Brain pericyte (primary cell): ENCODE data around the gene CCND2.

ENCODE experiments used
- DNase-seq: peaks from one replicate; pipeline ENCODE4 v3.0.0-alpha.2; 2012; ENCODE audit warnings: low read depth, low spot score

CCND2 gene

GRCh38 chr12:4256043-4256826 is 17.3 kb upstream of the CCND2 start:
- no peak for DNase-seq

GRCh38 chr12:4257442-4257841 is 16.1 kb upstream of the CCND2 start:
- DNase-seq: no peak

- DNase-seq: no peak
Observed at GRCh38 chr12:4259099-4259498, 14.5 kb upstream of the CCND2 start.

GRCh38 chr12:4261655-4262054 is 11.9 kb upstream of the CCND2 start:
- DNase-seq: no peak

GRCh38 chr12:4265280-4265679 is 8.3 kb upstream of the CCND2 start:
- no peak for DNase-seq

GRCh38 chr12:4266990-4267389 is 6.6 kb upstream of the CCND2 start:
- no peak for DNase-seq

DNA sequence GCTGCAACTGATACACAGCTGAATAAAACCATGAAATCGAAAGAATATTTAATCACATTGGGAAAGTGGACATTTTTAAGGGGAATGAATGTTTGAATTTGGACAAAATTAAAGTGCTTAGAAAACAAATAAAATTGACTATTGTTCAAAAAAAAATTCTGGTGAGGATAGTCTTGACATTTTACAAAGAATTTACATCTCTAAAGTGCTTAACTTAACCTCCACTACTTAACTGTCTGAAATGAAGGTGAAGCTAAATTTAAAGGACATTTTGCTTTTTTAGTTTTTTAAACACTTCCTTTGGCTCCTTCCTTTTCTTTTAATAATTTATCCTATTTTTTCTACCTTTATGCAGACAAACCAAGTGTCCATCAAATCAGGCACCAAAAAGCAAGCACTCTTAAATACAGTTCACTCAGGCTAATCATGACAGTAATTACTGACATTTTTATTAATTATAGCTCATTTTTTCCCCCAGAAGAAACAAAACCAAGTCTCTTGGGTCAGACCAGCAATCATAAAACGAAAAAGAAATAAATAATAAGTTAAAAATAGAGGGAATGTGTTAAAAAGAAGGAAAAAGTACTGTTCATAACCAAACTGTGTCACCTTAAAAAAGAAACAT is 5.7 kb upstream of the CCND2 start:
- no peak for DNase-seq

DNA sequence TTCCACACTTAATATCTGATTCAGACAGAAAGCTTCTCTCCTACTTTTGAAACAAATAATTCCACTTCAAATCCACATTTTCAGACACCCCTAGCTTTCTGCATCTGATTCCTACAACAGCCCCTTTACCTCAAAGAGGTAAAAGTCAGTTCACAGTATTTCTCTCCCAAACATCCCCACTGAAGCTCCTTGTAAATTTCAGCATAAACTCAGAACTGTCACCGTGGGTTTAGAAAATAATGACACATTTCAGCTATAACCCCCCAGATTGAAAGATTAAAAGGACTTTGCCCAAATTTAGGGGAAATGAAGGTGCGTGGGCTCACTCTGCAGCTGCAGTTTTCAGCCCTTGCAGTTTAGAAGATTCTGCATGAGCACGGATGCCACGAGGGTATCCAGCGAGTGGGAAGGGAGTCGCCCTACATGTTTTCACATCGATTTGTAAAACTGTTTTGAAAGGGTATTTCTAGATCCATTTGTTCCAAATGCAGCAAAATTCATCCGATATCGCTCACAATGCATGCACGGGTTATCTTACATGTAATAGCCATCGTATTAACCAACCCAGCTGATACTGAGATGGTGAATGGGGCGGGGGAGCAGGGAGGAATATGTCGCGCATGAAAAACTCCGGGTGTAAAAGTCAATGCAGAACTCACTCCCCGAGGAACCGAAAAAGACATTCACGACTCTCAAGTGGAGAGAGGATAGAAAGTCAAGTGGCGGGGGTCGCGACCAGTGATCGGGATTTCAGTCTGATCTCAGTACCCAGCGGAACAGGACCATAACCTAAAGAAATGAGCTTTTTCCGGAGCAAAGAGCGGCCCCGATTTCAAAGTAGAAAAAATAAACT is 5.0 kb upstream of the CCND2 start:
- no peak for DNase-seq

DNA sequence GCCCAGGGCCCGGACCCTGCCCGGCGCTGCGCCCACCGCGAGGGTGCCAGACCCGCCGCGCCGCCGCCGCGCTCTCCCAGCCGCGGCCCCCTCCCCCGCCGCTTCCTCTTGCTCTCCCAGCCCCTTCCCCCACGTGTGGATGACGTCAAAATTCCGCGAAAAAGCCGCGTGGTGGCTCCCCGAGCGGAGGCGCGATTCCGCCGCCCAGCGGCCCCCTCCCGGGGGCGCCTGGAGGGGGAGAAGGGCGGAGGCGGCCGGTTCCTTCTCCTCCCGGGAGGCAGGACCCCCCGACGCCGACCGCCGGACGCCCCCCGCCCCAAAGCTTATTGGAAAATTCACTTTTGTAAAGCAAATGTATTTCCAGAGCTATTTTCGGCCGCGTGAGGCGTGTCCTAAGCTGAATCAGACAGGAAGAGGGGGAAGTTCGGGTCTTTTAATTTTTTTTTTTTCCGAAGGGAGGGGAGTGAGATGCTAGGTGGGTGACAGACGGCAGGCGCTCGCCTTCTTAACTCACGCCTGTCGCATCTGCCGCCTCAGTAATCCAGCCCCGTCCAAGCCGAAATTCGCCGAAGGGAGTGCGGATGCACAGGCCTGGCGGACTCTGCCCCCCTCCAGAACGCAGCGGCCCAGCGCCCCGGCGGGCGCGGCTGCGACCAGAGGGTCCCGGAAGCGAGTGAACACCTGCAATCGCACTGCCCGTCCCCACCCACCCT is 4.1 kb upstream of the CCND2 start:
- DNase-seq: no peak

- DNase-seq: no peak
Observed at GRCh38 chr12:4270016-4270830, 3.3 kb upstream of the CCND2 start.

DNA sequence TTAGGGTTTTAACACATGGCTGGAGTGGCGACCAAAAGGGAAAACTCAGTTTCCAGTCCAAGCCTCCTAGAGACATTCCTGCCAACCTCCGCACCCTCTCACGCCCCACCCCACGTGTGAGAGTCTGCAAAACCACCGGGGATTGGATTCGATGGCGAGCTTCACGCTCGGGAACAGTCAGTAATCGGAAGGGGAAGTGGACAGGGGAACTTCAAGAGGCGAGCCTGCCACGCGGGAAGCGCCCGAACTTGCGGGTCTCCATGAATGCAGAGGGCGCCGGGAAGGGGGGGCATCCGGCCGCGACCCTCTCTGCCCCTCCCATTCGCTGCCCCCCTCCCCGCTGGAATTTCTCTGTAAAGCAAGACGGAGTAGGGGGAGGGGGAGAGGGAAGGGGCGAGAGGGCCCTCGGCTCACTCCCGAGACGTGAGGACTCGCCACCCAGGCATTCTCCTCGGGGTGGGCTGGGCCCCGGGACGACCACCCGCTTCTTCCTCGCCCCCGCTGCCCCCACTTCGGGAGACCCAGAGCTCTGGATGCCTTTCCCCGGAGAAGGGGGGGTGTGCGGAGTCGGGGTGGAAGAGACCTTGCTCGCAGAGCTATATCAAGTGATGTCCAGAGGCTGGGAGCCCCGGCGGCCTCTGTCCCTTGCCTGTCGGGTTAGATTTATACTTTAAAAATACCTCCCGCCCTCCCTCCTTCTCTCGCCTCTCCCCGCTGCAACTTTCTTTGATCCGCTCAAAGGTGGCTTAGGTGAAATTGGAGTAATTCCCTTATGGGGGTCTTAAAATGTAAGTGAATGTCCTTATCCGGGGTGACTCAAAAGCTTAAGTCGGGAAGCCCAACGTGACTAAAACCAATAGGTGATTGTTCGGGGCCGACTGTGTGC is 2.5 kb upstream of the CCND2 start:
- DNase-seq: no peak

DNA sequence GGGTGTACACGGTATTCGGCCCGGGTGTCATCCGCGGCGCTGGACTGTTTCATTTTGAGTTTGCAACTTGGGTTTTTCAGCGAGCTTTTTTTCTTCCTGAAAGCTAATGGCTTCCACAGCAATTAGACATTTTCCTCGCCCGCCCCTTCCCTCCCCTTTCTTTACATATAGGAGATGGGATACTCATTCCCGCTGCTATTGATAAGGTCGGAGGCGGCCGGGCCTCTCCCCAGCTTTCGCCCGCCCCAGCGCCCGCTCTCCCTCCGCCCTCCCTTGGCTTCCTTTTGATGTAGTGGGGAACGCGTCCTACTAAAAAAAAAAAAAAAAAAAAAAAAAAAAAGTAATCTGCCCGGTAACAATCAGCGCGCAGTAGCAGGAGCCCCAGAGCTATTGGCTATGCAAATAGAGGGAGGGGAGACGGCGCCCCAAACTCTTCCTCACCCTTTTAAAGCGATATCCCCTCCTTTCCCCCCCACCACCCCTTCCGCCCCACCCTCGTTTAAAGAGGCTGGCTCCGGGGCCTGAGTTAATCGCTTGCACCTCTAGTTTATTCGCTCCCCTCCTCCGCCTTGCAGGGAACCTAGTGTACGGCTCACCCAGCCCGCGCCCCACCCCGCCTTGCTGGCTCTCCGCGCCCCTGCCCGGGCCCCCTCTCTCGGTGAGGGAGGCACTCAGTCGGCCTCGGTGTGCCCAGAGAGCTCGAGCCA is 1.7 kb upstream of the CCND2 start:
- no peak for DNase-seq

DNA sequence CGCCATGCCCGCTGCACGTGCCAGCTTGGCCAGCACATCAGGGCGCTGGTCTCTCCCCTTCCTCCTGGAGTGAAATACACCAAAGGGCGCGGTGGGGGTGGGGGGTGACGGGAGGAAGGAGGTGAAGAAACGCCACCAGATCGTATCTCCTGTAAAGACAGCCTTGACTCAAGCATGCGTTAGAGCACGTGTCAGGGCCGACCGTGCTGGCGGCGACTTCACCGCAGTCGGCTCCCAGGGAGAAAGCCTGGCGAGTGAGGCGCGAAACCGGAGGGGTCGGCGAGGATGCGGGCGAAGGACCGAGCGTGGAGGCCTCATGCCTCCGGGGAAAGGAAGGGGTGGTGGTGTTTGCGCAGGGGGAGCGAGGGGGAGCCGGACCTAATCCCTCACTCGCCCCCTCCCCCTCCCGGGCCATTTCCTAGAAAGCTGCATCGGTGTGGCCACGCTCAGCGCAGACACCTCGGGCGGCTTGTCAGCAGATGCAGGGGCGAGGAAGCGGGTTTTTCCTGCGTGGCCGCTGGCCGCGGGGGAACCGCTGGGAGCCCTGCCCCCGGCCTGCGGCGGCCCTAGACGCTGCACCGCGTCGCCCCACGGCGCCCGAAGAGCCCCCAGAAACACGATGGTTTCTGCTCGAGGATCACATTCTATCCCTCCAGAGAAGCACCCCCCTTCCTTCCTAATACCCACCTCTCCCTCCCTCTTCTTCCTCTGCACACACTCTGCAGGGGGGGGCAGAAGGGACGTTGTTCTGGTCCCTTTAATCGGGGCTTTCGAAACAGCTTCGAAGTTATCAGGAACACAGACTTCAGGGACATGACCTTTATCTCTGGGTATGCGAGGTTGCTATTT is 914 bp upstream of the CCND2 start:
- no peak for DNase-seq

- no peak for DNase-seq
Observed at GRCh38 chr12:4273273-4273651, 300 bp upstream of the CCND2 start.

- no peak for DNase-seq
Observed at GRCh38 chr12:4274396-4275015, 944 bp downstream of the CCND2 start.

DNA sequence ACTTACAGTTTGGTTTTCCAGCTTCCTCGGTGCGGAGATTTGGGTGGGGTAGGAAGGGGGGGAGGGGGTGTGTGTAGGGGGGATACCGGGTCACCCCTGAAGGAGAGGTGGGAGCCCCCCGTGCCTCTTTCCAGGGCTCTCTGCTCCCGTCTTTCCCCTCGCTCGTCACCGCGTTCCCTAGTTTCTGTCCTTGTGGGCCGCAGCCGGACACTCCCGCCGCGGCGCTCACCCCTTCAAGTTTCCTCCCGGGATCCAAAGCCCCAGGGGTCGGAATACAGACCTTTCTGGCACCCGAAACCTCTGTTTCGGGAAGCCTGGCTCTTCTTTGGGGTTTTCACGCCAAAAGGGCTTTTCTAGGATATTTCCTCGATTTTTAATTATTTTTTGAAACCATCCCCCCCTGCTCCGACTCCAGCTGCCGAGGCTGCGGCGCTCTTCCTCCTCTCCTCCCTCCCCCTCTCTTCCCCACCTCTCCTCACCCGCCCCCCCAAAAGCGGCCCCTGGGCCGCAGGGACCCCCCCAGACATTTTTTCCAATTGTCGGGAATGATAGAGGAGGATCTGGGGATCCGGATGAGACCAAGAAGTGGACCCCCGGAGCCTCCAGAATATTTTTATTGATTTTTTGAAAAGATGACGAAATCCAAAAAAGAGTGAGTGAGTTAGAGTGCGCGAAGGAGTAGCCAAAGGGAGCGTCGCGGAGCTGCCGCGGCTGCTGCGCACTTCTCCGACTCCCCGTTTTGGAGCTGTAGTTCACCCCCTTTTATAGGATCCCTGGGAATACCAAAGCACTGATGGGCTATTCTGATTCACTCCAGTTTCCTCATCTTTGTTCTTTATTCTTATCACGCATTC is 1.7 kb downstream of the CCND2 start:
- no peak for DNase-seq

GRCh38 chr12:4275870-4276301 is 2.3 kb downstream of the CCND2 start:
- no peak for DNase-seq
